ENCODE measurements around the gene SNX20. TPM values are rescaled to one million over a fixed set of nuclear protein-coding genes. Genes with fewer than 3 reads are reported as not detected.

SNX20 gene
- total and polyA plus RNA-seq, 2 donors from 2014 or later, result 0.67 to 6.2 TPM

GRCh38 chr16:50708373-50709060, 27.4 kb upstream of the SNX20 start:
- Histone ChIP-seq H3K4me3 (ENCODE audit: low read length in 3 of 3) (no peak overlapping the region), H3K9ac (ENCODE audit: low read length in 3 of 3) (no peak overlapping the region), H3K27ac (ENCODE audit: low read depth in 2 of 2, low read length in 2 of 2) (no peak overlapping the region), H3K4me1 (ENCODE audit: control insufficient read depth in 2 of 3, insufficient read depth in 2 of 3, low read depth in 1 of 3, low read length in 3 of 3) (no peaks in the 10 kb centered on the region), H3K27me3 (ENCODE audit: control insufficient read depth, insufficient read depth, low read length) (no peaks in the 10 kb centered on the region), H3K36me3 (ENCODE audit: control insufficient read depth in 2 of 3, insufficient read depth in 3 of 3, low read length in 3 of 3) (no peaks in the 10 kb centered on the region), H3K9me3 (ENCODE audit: control insufficient read depth in 2 of 3, insufficient read depth in 1 of 3, low read length in 3 of 3) (peaks cover 0 to 11% (median 0%) of the 10 kb centered on the region in 3 donors)
- DNase-seq, result no peak
- intact Hi-C loops (cut with DNase I), result no loop called here
- TF ChIP-seq CTCF (IDR thresholded peaks at IDR 0.05; ENCODE audit: borderline replicate concordance, extremely low read depth, insufficient read depth), result no peak
- FAIRE-seq, result no peak

- no peaks in the 10 kb centered on the region for H3K27me3 ChIP-seq (ENCODE audit: control insufficient read depth, insufficient read depth, low read length)
Measured at GRCh38 chr16:50706250-50706649, 25.1 kb upstream of the SNX20 start.

DNA sequence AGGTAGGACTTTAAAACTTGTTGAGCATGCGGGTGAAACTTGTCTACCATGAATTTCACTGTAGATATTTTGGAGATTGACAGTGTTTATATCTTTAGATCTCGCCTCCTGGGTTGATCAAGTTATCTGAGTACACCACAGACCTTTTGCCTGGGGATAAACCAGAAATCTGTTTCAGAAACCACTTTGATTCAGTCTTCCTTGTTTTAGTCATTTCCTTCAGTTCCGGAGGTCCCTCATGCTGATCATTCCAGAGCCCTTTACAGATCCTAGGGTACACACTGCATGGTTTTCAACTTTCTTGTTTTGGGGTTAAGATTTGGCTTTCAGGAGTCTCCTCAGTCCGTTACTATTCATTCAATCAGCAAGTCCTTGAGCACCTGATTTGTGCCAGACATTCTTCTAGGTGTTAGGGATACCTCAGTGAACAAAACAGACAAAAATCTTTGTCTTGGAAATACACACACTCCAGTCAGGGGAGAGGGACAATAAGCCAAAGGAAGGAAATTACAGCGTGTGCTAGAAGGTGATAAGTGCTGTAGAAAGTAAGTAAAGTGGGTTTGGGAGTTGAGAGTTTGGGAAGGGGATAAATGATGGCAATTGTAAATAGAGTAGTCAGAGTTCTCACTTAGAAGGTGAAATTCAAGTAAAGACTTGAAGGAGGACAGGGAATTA, 24.5 kb upstream of the SNX20 start:
- H3K4me1 ChIP-seq (ENCODE audit: control insufficient read depth in 2 of 3, insufficient read depth in 2 of 3, low read depth in 1 of 3, low read length in 3 of 3), result no peaks in the 10 kb centered on the region
- no peak for TF ChIP-seq CTCF (IDR thresholded peaks at IDR 0.05; ENCODE audit: borderline replicate concordance, extremely low read depth, insufficient read depth)
- H3K9me3 ChIP-seq (ENCODE audit: control insufficient read depth in 2 of 3, insufficient read depth in 1 of 3, low read length in 3 of 3), result peaks cover 0 to 11% (median 0%) of the 10 kb centered on the region in 3 donors
- FAIRE-seq (no peak), DNase-seq (no peak)
- H3K36me3 ChIP-seq (ENCODE audit: control insufficient read depth in 2 of 3, insufficient read depth in 3 of 3, low read length in 3 of 3), result no peaks in the 10 kb centered on the region
- no peak overlapping the region for H3K9ac ChIP-seq (ENCODE audit: low read length in 3 of 3)
- H3K27me3 ChIP-seq (ENCODE audit: control insufficient read depth, insufficient read depth, low read length), result no peaks in the 10 kb centered on the region
- intact Hi-C loops (cut with DNase I), result no loop called here
- no peak overlapping the region for H3K27ac ChIP-seq (ENCODE audit: low read depth in 2 of 2, low read length in 2 of 2)
- no peak overlapping the region for H3K4me3 ChIP-seq (ENCODE audit: low read length in 3 of 3)

More at GRCh38 chr16:50706250-50706649, 25.1 kb upstream of the SNX20 start:
- Histone ChIP-seq H3K9me3 (ENCODE audit: control insufficient read depth in 2 of 3, insufficient read depth in 1 of 3, low read length in 3 of 3) (peaks cover 0 to 11% (median 0%) of the 10 kb centered on the region in 3 donors), H3K4me1 (ENCODE audit: control insufficient read depth in 2 of 3, insufficient read depth in 2 of 3, low read depth in 1 of 3, low read length in 3 of 3) (no peaks in the 10 kb centered on the region), H3K36me3 (ENCODE audit: control insufficient read depth in 2 of 3, insufficient read depth in 3 of 3, low read length in 3 of 3) (no peaks in the 10 kb centered on the region), H3K4me3 (ENCODE audit: low read length in 3 of 3) (no peak overlapping the region), H3K27ac (ENCODE audit: low read depth in 2 of 2, low read length in 2 of 2) (no peak overlapping the region), H3K9ac (ENCODE audit: low read length in 3 of 3) (no peak overlapping the region)
- no peak for TF ChIP-seq CTCF (IDR thresholded peaks at IDR 0.05; ENCODE audit: borderline replicate concordance, extremely low read depth, insufficient read depth)
- DNase-seq (no peak), FAIRE-seq (no peak)
- intact Hi-C loops (cut with DNase I), result no loop called here
